ENCODE measurements around the gene TMEM184B. TPM values are rescaled to one million over a fixed set of nuclear protein-coding genes. Genes with fewer than 3 reads are reported as not detected.

TMEM184B gene
- total RNA-seq, 1 donor from 2014 or later, result 121 TPM

- DNase-seq (ENCODE audit: low spot score), result no peak
- peaks cover 61% of the 10 kb centered on the region for H3K4me1 Mint-ChIP-seq (ENCODE audit: low read depth)
- H3K27ac Mint-ChIP-seq (ENCODE audit: unreplicated experiment), result peak overlapping the region; percentile 89
- H3K36me3 Mint-ChIP-seq (ENCODE audit: low read depth), result no peaks in the 10 kb centered on the region
- H3K27me3 Mint-ChIP-seq (ENCODE audit: low read depth), result no peaks in the 10 kb centered on the region
- H3K9me3 Mint-ChIP-seq (ENCODE audit: low read depth), result no peaks in the 10 kb centered on the region
- peak overlapping the region; percentile 86 for H3K4me3 Mint-ChIP-seq (ENCODE audit: unreplicated experiment)
- no peak for TF ChIP-seq CTCF (IDR thresholded peaks at IDR 0.05)
These were observed 860 bp downstream of the TMEM184B start for GRCh38 chr22:38271927-38272372.

- DNase-seq (ENCODE audit: low spot score), result no peak
- H3K36me3 Mint-ChIP-seq (ENCODE audit: low read depth), result no peaks in the 10 kb centered on the region
- H3K4me3 Mint-ChIP-seq (ENCODE audit: unreplicated experiment), result peak overlapping the region; percentile 86
- H3K27me3 Mint-ChIP-seq (ENCODE audit: low read depth), result no peaks in the 10 kb centered on the region
- peaks cover 68% of the 10 kb centered on the region for H3K4me1 Mint-ChIP-seq (ENCODE audit: low read depth)
- peak overlapping the region; percentile 93 for H3K27ac Mint-ChIP-seq (ENCODE audit: unreplicated experiment)
- no peaks in the 10 kb centered on the region for H3K9me3 Mint-ChIP-seq (ENCODE audit: low read depth)
- no peak for TF ChIP-seq CTCF (IDR thresholded peaks at IDR 0.05)
These were observed 1.7 kb downstream of the TMEM184B start for GRCh38 chr22:38271101-38271500.

DNA sequence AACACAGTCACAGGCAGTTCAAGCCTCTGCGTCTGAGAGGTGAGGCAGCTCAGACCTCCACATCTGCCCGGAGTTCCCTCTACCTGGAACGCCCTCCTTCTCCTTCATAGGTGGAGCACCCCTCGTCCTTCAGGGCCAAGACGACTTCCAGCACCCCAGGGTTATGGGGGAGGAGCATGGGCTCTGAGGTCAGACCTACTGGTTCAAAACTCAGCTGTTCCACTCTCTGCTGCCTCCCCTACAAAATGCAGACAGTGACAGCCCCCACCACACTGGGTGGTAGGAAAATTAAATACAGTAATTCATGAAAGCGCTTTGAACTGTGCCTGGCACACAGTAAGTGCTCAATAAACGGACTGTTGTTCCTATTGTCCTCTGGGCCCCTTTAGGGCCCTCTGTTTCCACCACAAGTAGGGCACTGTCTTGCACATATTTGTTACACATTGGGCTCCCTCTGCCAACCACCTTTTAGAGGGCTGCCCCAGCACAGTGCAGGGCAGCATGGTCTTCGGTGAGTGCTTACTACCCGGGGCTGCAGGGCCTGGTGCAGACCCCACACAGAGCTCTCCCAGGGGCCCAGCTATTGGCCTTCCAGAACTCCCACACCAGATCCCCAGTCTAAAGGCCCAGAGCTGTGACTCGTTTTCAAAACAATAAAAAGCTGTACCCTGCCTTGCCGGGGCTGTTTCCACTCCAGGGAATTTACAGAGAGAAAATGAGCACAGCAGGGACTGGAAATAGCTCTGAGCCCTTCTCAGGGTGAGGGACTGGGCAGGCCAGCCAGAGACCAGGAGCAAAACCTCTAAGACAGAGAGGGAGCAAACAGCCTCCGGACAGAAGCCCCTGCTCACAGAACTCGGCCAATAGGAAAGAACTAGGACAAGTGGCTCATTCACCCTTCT is 2.5 kb downstream of the TMEM184B start:
- TF ChIP-seq CTCF (IDR thresholded peaks at IDR 0.05), result no peak
- H3K4me3 Mint-ChIP-seq (ENCODE audit: unreplicated experiment), result peak overlapping the region; percentile 86
- no peaks in the 10 kb centered on the region for H3K9me3 Mint-ChIP-seq (ENCODE audit: low read depth)
- peaks cover 68% of the 10 kb centered on the region for H3K4me1 Mint-ChIP-seq (ENCODE audit: low read depth)
- H3K36me3 Mint-ChIP-seq (ENCODE audit: low read depth), result no peaks in the 10 kb centered on the region
- DNase-seq (ENCODE audit: low spot score), result no peak
- peak overlapping the region; percentile 93 for H3K27ac Mint-ChIP-seq (ENCODE audit: unreplicated experiment)
- H3K27me3 Mint-ChIP-seq (ENCODE audit: low read depth), result no peaks in the 10 kb centered on the region

- no peaks in the 10 kb centered on the region for H3K36me3 Mint-ChIP-seq (ENCODE audit: low read depth)
- no peaks in the 10 kb centered on the region for H3K27me3 Mint-ChIP-seq (ENCODE audit: low read depth)
- peaks cover 64% of the 10 kb centered on the region for H3K4me1 Mint-ChIP-seq (ENCODE audit: low read depth)
- DNase-seq (ENCODE audit: low spot score), result no peak
- H3K4me3 Mint-ChIP-seq (ENCODE audit: unreplicated experiment), result no peak overlapping the region
- TF ChIP-seq CTCF (IDR thresholded peaks at IDR 0.05), result no peak
- H3K27ac Mint-ChIP-seq (ENCODE audit: unreplicated experiment), result peak overlapping the region; percentile 93
- H3K9me3 Mint-ChIP-seq (ENCODE audit: low read depth), result no peaks in the 10 kb centered on the region
These were observed 3.3 kb downstream of the TMEM184B start for GRCh38 chr22:38269466-38269865.

DNA sequence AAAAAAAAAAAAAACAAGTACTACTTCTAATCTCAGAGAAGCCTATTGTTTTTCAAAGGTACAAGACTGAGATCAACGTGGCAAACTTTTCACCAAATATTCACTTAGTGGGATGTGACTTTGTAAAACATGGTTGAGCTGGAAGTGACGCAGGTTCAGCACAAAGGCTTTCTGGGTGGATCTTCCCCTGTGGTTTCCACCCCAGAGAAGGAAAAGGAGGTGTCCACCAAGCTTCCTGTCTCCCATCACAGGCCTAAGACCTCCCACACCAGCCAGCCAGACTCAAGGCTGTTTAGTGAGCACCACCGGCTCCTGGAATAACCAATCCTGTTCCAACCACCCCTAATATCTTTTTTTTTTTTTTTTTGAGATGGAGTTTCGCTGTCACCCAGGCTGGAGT is 5.7 kb downstream of the TMEM184B start:
- TF ChIP-seq CTCF (IDR thresholded peaks at IDR 0.05), result no peak
- Mint-ChIP-seq H3K4me1 (ENCODE audit: low read depth) (peaks cover 62% of the 10 kb centered on the region), H3K4me3 (ENCODE audit: unreplicated experiment) (no peak overlapping the region), H3K9me3 (ENCODE audit: low read depth) (no peaks in the 10 kb centered on the region), H3K36me3 (ENCODE audit: low read depth) (peaks cover 4% of the 10 kb centered on the region), H3K27ac (ENCODE audit: unreplicated experiment) (no peak overlapping the region), H3K27me3 (ENCODE audit: low read depth) (no peaks in the 10 kb centered on the region)
- no peak for DNase-seq (ENCODE audit: low spot score)

Measured in chondrocyte (in vitro differentiated cells).